Measurements from ENCODE around the gene DNAJB6. TPM values are rescaled to one million over a fixed set of nuclear protein-coding genes. Genes with fewer than 3 reads are reported as not detected.

Gene DNAJB6
- total RNA-seq, 1 donor from 2014 or later, result 74.3 TPM

GRCh38 chr7:157388301-157388700 lies 51.5 kb downstream of the DNAJB6 start:
- H3K27me3 Mint-ChIP-seq, result no peaks in the 10 kb centered on the region
- peaks cover 65% of the 10 kb centered on the region for H3K36me3 Mint-ChIP-seq (ENCODE audit: low read depth)
- no peaks in the 10 kb centered on the region for H3K9me3 Mint-ChIP-seq
- CTCF ChIA-PET, result no interaction called here
- H3K27ac Mint-ChIP-seq, result no peak overlapping the region
- no peak overlapping the region for H3K4me3 Mint-ChIP-seq
- no peak for ATAC-seq (ENCODE audit: low read depth)
- TF ChIP-seq CTCF (IDR thresholded peaks at IDR 0.05), result no peak
- POLR2A ChIA-PET, result no interaction called here
- DNase-seq, result no peak
- H3K4me1 Mint-ChIP-seq, result peaks cover 16% of the 10 kb centered on the region
- intact Hi-C loops (cut with micrococcal nuclease), result loop anchor here (10.0 kb wide), 1 partner anchor 414 kb away; no protein-coding TSS in a partner anchor

GRCh38 chr7:157389951-157390730 lies 53.3 kb downstream of the DNAJB6 start:
- intact Hi-C loops (cut with micrococcal nuclease), result loop anchor here (10.0 kb wide), 1 partner anchor 415 kb away; no protein-coding TSS in a partner anchor
- no peaks in the 10 kb centered on the region for H3K27me3 Mint-ChIP-seq
- peaks cover 57% of the 10 kb centered on the region for H3K36me3 Mint-ChIP-seq (ENCODE audit: low read depth)
- no peak for TF ChIP-seq CTCF (IDR thresholded peaks at IDR 0.05)
- H3K9me3 Mint-ChIP-seq, result no peaks in the 10 kb centered on the region
- H3K27ac Mint-ChIP-seq, result no peak overlapping the region
- no peak for ATAC-seq (ENCODE audit: low read depth)
- H3K4me3 Mint-ChIP-seq, result no peak overlapping the region
- H3K4me1 Mint-ChIP-seq, result peaks cover 16% of the 10 kb centered on the region
- ChIA-PET POLR2A (no interaction called here), CTCF (no interaction called here)
- no peak for DNase-seq

- no peak overlapping the region for H3K27ac Mint-ChIP-seq
- no peaks in the 10 kb centered on the region for H3K27me3 Mint-ChIP-seq
- no peaks in the 10 kb centered on the region for H3K9me3 Mint-ChIP-seq
- intact Hi-C loops (cut with micrococcal nuclease), result no loop called here
- no peak for TF ChIP-seq CTCF (IDR thresholded peaks at IDR 0.05)
- no peak for DNase-seq
- ATAC-seq (ENCODE audit: low read depth), result no peak
- H3K4me1 Mint-ChIP-seq, result peaks cover 16% of the 10 kb centered on the region
- POLR2A ChIA-PET, result no interaction called here
- H3K4me3 Mint-ChIP-seq, result no peak overlapping the region
- CTCF ChIA-PET, result no interaction called here
- H3K36me3 Mint-ChIP-seq (ENCODE audit: low read depth), result peaks cover 55% of the 10 kb centered on the region
Observed at GRCh38 chr7:157391036-157391710, 54.4 kb downstream of the DNAJB6 start.

GRCh38 chr7:157392256-157393037 lies 55.6 kb downstream of the DNAJB6 start:
- no peaks in the 10 kb centered on the region for H3K27me3 Mint-ChIP-seq
- H3K36me3 Mint-ChIP-seq (ENCODE audit: low read depth), result peaks cover 54% of the 10 kb centered on the region
- DNase-seq, result no peak
- H3K9me3 Mint-ChIP-seq, result no peaks in the 10 kb centered on the region
- no peak for TF ChIP-seq CTCF (IDR thresholded peaks at IDR 0.05)
- ChIA-PET POLR2A (no interaction called here), CTCF (no interaction called here)
- ATAC-seq (ENCODE audit: low read depth), result no peak
- H3K27ac Mint-ChIP-seq, result no peak overlapping the region
- intact Hi-C loops (cut with micrococcal nuclease), result no loop called here
- H3K4me1 Mint-ChIP-seq, result peaks cover 10% of the 10 kb centered on the region
- no peak overlapping the region for H3K4me3 Mint-ChIP-seq
